HG03060 (cell line): ENCODE results near the gene GPS2.
A peak's percentile ranks its signal among the peaks of the same experiment; 100 is the strongest.
"Not testable (repeated sequence)": the region's sequence is repeated elsewhere in the genome, so short reads cannot be mapped to it uniquely, and the experiment has no call there.

ENCODE experiments used
- ATAC-seq: cut with Tn5 transposase; IDR thresholded peaks from one replicate; pipeline ENCODE4 v1.9.1; 2021; ENCODE audit warnings: low read depth, moderate number of reproducible peaks; ENCODE audit not compliant: unreplicated experiment

Gene GPS2

GRCh38 chr17:7340179-7340578 lies 25.0 kb upstream of the GPS2 start:
- no peak for ATAC-seq

GRCh38 chr17:7337600-7337999 lies 22.4 kb upstream of the GPS2 start:
- not testable (repeated sequence) for ATAC-seq

GRCh38 chr17:7336240-7337175 lies 21.3 kb upstream of the GPS2 start, which contains the start of gene ACAP1:
ACAP1 (plus strand) TSS chr17:7336529; CDS start chr17:7336735, 206 bp downstream.
- ATAC-seq, result no peak

GRCh38 chr17:7335765-7336164 lies 20.6 kb upstream of the GPS2 start:
- not testable (repeated sequence) for ATAC-seq

- no peak for ATAC-seq
Observed at GRCh38 chr17:7334938-7335538, 19.9 kb upstream of the GPS2 start.

- ATAC-seq, result not testable (repeated sequence)
Observed at GRCh38 chr17:7332600-7333069, 17.5 kb upstream of the GPS2 start.

GRCh38 chr17:7332111-7332510 lies 17.0 kb upstream of the GPS2 start:
- ATAC-seq, result no peak

GRCh38 chr17:7330638-7331015 lies 15.5 kb upstream of the GPS2 start:
- ATAC-seq, result no peak

- no peak for ATAC-seq
Observed at GRCh38 chr17:7329997-7330637, 15.0 kb upstream of the GPS2 start.

GRCh38 chr17:7329374-7329996 lies 14.3 kb upstream of the GPS2 start:
- peak; percentile 52 for ATAC-seq

- ATAC-seq, result peak; percentile 11
Observed at GRCh38 chr17:7328840-7329373, 13.7 kb upstream of the GPS2 start, which contains the start of gene NEURL4. NEURL4 (minus strand) TSS chr17:7329335; CDS start chr17:7329312, 23 bp downstream.

- ATAC-seq, result no peak
Observed at GRCh38 chr17:7328009-7328408, 12.8 kb upstream of the GPS2 start.

- ATAC-seq, result no peak
Observed at GRCh38 chr17:7327501-7327900, 12.3 kb upstream of the GPS2 start.

- no peak for ATAC-seq
Observed at GRCh38 chr17:7327056-7327455, 11.9 kb upstream of the GPS2 start.

GRCh38 chr17:7326186-7326585 lies 11.0 kb upstream of the GPS2 start:
- no peak for ATAC-seq

GRCh38 chr17:7325031-7325528 lies 9.9 kb upstream of the GPS2 start:
- no peak for ATAC-seq

GRCh38 chr17:7324438-7324779 lies 9.2 kb upstream of the GPS2 start:
- no peak for ATAC-seq

GRCh38 chr17:7323731-7324437 lies 8.7 kb upstream of the GPS2 start:
- no peak for ATAC-seq

- ATAC-seq, result no peak
Observed at GRCh38 chr17:7322520-7323194, 7.5 kb upstream of the GPS2 start.
